ENCODE data around the gene PDE9A.

The PDE9A gene

DNA sequence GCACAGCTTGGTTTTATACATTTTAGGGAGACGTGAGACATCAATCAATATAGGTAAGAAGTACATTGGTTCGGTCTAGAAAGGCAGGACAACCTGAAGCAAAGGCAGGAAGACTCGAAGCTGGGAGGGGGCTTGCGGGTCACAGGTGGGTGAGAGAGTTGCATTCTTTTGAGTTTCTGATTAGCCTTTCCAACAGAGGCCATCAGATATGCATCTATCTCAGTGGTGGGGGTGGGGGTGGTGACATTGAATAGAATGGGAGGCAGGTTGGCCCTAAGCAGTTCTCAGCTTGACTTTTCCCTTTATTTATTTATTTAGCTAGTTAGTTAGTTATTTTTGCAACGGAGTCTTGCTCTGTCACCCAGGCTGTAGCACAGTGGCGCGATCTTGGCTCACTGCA, 140.4 kb downstream of the PDE9A start:
- TF ChIP-seq, protein P1, sequence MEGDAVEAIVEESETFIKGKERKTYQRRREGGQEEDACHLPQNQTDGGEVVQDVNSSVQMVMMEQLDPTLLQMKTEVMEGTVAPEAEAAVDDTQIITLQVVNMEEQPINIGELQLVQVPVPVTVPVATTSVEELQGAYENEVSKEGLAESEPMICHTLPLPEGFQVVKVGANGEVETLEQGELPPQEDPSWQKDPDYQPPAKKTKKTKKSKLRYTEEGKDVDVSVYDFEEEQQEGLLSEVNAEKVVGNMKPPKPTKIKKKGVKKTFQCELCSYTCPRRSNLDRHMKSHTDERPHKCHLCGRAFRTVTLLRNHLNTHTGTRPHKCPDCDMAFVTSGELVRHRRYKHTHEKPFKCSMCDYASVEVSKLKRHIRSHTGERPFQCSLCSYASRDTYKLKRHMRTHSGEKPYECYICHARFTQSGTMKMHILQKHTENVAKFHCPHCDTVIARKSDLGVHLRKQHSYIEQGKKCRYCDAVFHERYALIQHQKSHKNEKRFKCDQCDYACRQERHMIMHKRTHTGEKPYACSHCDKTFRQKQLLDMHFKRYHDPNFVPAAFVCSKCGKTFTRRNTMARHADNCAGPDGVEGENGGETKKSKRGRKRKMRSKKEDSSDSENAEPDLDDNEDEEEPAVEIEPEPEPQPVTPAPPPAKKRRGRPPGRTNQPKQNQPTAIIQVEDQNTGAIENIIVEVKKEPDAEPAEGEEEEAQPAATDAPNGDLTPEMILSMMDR (conservative IDR thresholded peaks at IDR 0.05; ENCODE audit: low read depth), result no peak
- CTCF ChIA-PET, result interaction anchor here (1.1 kb wide), 1 partner anchor 16 kb away, joined by 4 read pairs; no protein-coding TSS in a partner anchor
- H3K27ac ChIP-seq, result no peak overlapping the region
- DNase-seq (ENCODE audit: low spot score), result no peak
- POLR2A ChIA-PET (ENCODE audit: low non-redundant PET), result no interaction called here

DNA sequence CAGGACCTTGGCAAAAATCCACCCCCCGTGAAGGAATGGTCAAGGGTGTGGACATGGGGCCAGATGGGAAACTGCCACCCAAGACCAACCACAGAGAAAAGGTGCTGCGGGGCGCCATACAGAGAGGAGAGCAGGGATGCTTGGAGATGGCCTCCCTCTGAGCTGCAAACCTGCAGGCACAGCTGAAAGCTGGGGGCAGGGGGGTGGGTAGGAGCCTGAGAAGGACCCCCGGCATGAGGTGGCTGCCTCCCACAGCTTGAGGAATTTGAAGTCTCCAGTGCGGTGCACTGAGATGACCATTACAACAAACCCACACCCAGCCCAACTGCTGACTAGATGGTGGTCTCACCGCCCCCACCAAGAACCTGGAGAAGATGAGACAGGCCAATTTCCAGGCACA, 141.1 kb downstream of the PDE9A start:
- TF ChIP-seq, protein P1 (conservative IDR thresholded peaks at IDR 0.05; ENCODE audit: low read depth), result no peak
- H3K27ac ChIP-seq, result no peak overlapping the region
- DNase-seq (ENCODE audit: low spot score), result no peak
- CTCF ChIA-PET, result interaction anchor here (1.1 kb wide), 1 partner anchor 15 kb away, joined by 4 read pairs; no protein-coding TSS in a partner anchor
- POLR2A ChIA-PET (ENCODE audit: low non-redundant PET), result no interaction called here

DNA sequence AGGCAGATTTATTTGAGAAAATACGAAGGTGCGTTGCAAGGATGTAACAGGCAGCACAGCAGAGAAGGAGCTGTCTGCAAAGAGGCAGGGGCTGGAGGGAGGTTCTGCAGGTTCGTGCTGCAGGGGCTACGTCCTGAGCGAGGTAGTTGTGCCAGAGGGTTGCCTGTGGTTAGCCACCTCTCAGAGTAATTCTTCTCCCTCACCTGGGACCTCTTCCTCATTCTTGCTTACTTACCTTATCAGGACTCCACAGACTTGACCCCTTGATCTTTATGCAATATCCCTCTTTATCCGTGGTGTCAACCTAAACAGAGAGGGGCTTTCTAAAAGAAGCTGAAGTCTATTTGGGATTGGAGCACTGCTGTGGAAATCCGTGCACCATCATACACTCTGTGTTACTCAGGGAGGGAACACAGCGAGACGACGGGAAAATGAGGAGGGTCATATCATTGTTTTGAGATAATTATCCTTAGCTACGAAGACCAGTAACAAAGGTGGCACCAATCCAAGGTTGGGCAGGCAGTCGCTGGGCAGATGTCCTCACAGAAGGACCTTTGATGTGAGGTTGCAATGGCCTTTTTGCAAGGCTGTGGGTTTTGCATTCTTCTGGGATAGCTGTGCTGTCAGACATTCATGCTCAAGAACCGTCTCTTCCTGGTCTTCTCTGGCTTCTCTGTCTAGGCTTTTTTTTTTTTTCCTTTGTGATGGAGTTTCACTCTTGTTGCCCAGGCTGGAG, 143.1 kb downstream of the PDE9A start:
- no peak overlapping the region for H3K27ac ChIP-seq
- DNase-seq (ENCODE audit: low spot score), result no peak
- ChIA-PET POLR2A (ENCODE audit: low non-redundant PET) (interaction anchor here (0.9 kb wide), 1 partner anchor 28 kb away, joined by 4 read pairs; no protein-coding TSS in a partner anchor), CTCF (no interaction called here)
- TF ChIP-seq, protein P1 (conservative IDR thresholded peaks at IDR 0.05; ENCODE audit: low read depth), result no peak

DNA sequence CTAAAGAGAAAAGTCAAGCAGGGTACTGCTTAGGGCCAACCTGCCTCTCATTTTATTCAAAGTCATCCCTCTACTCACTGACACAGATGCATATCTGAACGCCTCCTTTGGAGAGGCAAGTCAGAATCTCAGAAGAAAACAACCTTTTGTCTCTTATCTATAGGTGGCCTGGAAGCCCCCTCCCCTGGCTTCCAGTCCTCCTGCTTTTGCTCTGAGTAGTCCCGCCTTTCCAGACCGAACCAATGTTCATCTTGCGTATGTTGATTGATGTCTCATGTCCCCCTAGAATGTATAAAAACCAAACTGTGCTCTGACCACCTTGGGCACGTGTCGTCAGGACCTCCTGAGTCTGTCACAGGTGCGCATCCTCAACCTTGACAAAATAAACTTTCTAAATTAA, 144.1 kb downstream of the PDE9A start:
- no peak for DNase-seq (ENCODE audit: low spot score)
- no peak overlapping the region for H3K27ac ChIP-seq
- TF ChIP-seq, protein P1 (conservative IDR thresholded peaks at IDR 0.05; ENCODE audit: low read depth), result no peak
- ChIA-PET CTCF (interaction anchor here (0.6 kb wide), 1 partner anchor 136 kb away, joined by 3 read pairs; no protein-coding TSS in a partner anchor), POLR2A (ENCODE audit: low non-redundant PET) (no interaction called here)

DNA sequence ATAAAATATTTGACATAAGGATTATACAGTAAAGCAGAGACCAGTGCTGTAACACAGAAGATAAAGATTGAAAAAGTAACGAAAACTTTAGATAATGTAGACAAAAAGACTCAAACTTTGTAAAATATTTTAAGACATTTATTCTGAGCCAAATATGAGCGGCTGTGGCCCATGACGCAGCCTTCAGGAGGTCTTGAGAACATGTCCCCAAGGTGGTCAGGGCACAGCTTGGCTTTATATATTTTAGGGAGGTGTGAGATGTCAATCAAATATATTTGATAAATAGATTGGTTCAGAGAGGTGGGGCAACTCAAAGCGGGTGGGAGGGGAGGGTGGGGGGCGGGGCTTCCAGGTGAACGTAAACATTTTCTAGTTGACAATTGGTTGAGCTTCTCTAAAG, 144.7 kb downstream of the PDE9A start:
- ChIA-PET CTCF (interaction anchor here (0.6 to 0.7 kb wide), 2 partner anchors 11 to 136 kb away, joined by 3 read pairs; no protein-coding TSS in a partner anchor), POLR2A (ENCODE audit: low non-redundant PET) (no interaction called here)
- H3K27ac ChIP-seq, result no peak overlapping the region
- DNase-seq (ENCODE audit: low spot score), result no peak
- TF ChIP-seq, protein P1 (conservative IDR thresholded peaks at IDR 0.05; ENCODE audit: low read depth), result no peak

DNA sequence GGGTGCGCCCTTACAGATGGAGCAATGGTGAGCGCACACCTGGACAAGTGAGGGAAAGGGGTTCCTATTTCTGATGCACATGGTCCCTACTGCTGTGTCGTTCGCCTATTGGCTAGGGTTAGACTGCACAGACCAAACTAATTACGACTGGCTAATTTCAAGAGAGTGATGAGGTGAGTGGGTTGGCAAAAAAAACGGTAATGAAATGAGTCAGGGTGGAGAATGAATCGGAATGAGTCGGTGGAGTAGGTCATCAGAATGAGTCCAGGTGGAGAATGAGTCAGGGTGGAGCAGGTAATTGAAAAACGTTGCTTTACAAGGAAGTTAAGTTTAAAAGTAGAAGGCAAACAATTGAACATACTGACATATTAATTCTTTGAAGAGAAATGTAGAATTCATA, 146.1 kb downstream of the PDE9A start:
- TF ChIP-seq, protein P1 (conservative IDR thresholded peaks at IDR 0.05; ENCODE audit: low read depth), result no peak
- CTCF ChIA-PET, result interaction anchor here (0.6 kb wide), 1 partner anchor 11 kb away, joined by 6 read pairs; no protein-coding TSS in a partner anchor
- POLR2A ChIA-PET (ENCODE audit: low non-redundant PET), result no interaction called here
- H3K27ac ChIP-seq, result no peak overlapping the region
- DNase-seq (ENCODE audit: low spot score), result peak; percentile 52
